Peyer's patch (tissue), 4 donors: ENCODE measurements around the gene ZCCHC17. TPM values are rescaled to one million over a fixed set of nuclear protein-coding genes. Genes with fewer than 3 reads are reported as not detected.

Experiments used
- DNase-seq, 3 donors: peaks; one replicate each; pipeline ENCODE4 v3.0.0-alpha.2; 2017 to 2019
- H3K27ac ChIP-seq, 4 donors: fragments of 200-600 bp; sonication (generic); one replicate each; pipeline ENCODE4 v1.5.1; 2016 to 2019
- H3K27me3 ChIP-seq, 2 donors: fragments of 200-600 bp; sonication (generic); one replicate each; pipeline ENCODE4 v1.5.1; 2019
- H3K36me3 ChIP-seq, 3 donors: fragments of 200-600 bp; sonication (generic); one replicate each; pipeline ENCODE4 v1.5.1; 2016 to 2019
- H3K4me1 ChIP-seq, 4 donors: fragments of 200-600 bp; sonication (generic); one replicate each; pipeline ENCODE4 v1.5.1; 2016 to 2019
- H3K4me3 ChIP-seq, 4 donors: fragments of 200-600 bp; sonication (generic); 1 replicate in 3 of 4; 2 replicates in 1 of 4; pipeline ENCODE4 v1.5.1; 2016 to 2019; ENCODE audit warnings: mild to moderate bottlenecking in 1 of 4
- H3K9me3 ChIP-seq, 4 donors: fragments of 200-600 bp; sonication (generic); one replicate each; pipeline ENCODE4 v1.5.1; 2016 to 2019; ENCODE audit warnings: mild to moderate bottlenecking in 1 of 4
- CTCF ChIP-seq, 6 experiments: fragments of 450-650 bp in 4 of 6; fragments of 200-600 bp in 2 of 6; sonication (generic) in 1 of 6; IDR thresholded peaks; one replicate each; pipeline ENCODE4 v1.5.1; 2017 to 2019; ENCODE audit warnings: antibody characterized with exemption in 6 of 6, mild to moderate bottlenecking in 3 of 6, moderate library complexity in 1 of 6
- POLR2A ChIP-seq, 2 donors: fragments of 450-650 bp; IDR thresholded peaks; one replicate each; pipeline ENCODE4 v1.5.1; 2017; ENCODE audit warnings: antibody characterized with exemption in 2 of 2, mild to moderate bottlenecking in 2 of 2, moderate library complexity in 2 of 2
- total RNA-seq, 4 donors: library from RNA; depleted of rRNA; stranded (reverse); fragments of >200 nt; gene quantifications; one replicate each; pipeline ENCODE4 v1.1.0, GENCODE V29; 2016

The ZCCHC17 gene
- total RNA-seq, 4 donors from 2014 or later, result 5.4 to 9.8 (median 8.1) TPM

GRCh38 chr1:31372051-31372450 is 75.2 kb downstream of the ZCCHC17 start:
- Histone ChIP-seq H3K36me3 (no peaks in the 10 kb centered on the region), H3K9me3 (no peaks in the 10 kb centered on the region), H3K27ac (peak overlapping the region in 2 of 4 donors; percentile 11 to 31), H3K4me3 (no peak overlapping the region), H3K27me3 (no peaks in the 10 kb centered on the region), H3K4me1 (peaks cover 6 to 48% (median 12%) of the 10 kb centered on the region in 4 donors)
- no peak for TF ChIP-seq CTCF (IDR thresholded peaks at IDR 0.05)
- no peak for TF ChIP-seq POLR2A (IDR thresholded peaks at IDR 0.05)
- no peak for DNase-seq

- no peak for DNase-seq
- no peaks in the 10 kb centered on the region for H3K9me3 ChIP-seq
- H3K27me3 ChIP-seq, result no peaks in the 10 kb centered on the region
- peak overlapping the region in 3 of 4 donors; percentile 30 to 49 (median 44) for H3K4me3 ChIP-seq
- H3K27ac ChIP-seq, result peak overlapping the region in 3 of 4 donors; percentile 57 to 73 (median 72)
- peaks cover 6 to 48% (median 12%) of the 10 kb centered on the region in 4 donors for H3K4me1 ChIP-seq
- H3K36me3 ChIP-seq, result no peaks in the 10 kb centered on the region
- no peak for TF ChIP-seq POLR2A (IDR thresholded peaks at IDR 0.05)
- no peak for TF ChIP-seq CTCF (IDR thresholded peaks at IDR 0.05)
These were observed 75.9 kb downstream of the ZCCHC17 start for GRCh38 chr1:31372751-31373055.

- TF ChIP-seq CTCF (IDR thresholded peaks at IDR 0.05) (peak in 1 of 6 experiments; percentile 16), POLR2A (IDR thresholded peaks at IDR 0.05) (no peak)
- Histone ChIP-seq H3K9me3 (no peaks in the 10 kb centered on the region), H3K4me3 (peak within 1 kb of the TSS; percentile 12 to 49 (median 37)), H3K27me3 (no peaks in the 10 kb centered on the region), H3K4me1 (peaks cover 6 to 48% (median 12%) of the 10 kb centered on the region in 4 donors), H3K36me3 (no peaks in the 10 kb centered on the region), H3K27ac (peak within 1 kb of the TSS in 3 of 4 donors; percentile 57 to 73 (median 72))
- DNase-seq, result peak; percentile 32 to 85 (median 83)
These were observed 76.4 kb downstream of the ZCCHC17 start, which contains the start of gene FABP3 for GRCh38 chr1:31373056-31373896. Gene FABP3 (minus strand): TSS chr1:31373076. CDS start chr1:31373014, 62 bp downstream.

- Histone ChIP-seq H3K27me3 (no peaks in the 10 kb centered on the region), H3K4me1 (peaks cover 6 to 48% (median 12%) of the 10 kb centered on the region in 4 donors), H3K27ac (peak overlapping the region in 3 of 4 donors; percentile 57 to 73 (median 72)), H3K9me3 (no peaks in the 10 kb centered on the region), H3K4me3 (peak overlapping the region in 3 of 4 donors; percentile 30 to 49 (median 44)), H3K36me3 (no peaks in the 10 kb centered on the region)
- TF ChIP-seq CTCF (IDR thresholded peaks at IDR 0.05), result no peak
- no peak for TF ChIP-seq POLR2A (IDR thresholded peaks at IDR 0.05)
- DNase-seq, result no peak
These were observed 77.2 kb downstream of the ZCCHC17 start for GRCh38 chr1:31373897-31374486.

GRCh38 chr1:31374511-31375196 is 77.8 kb downstream of the ZCCHC17 start:
- DNase-seq, result no peak
- TF ChIP-seq CTCF (IDR thresholded peaks at IDR 0.05) (no peak), POLR2A (IDR thresholded peaks at IDR 0.05) (no peak)
- H3K4me3 ChIP-seq, result no peak overlapping the region

More at GRCh38 chr1:31374511-31375196, 77.8 kb downstream of the ZCCHC17 start:
- Histone ChIP-seq H3K4me1 (peaks cover 6 to 48% (median 12%) of the 10 kb centered on the region in 4 donors), H3K27me3 (no peaks in the 10 kb centered on the region), H3K36me3 (no peaks in the 10 kb centered on the region), H3K27ac (peak overlapping the region in 1 of 4 donors; percentile 72), H3K9me3 (no peaks in the 10 kb centered on the region)
